B cell (primary cell): Measurements from ENCODE around the gene SDK1. TPM values are rescaled to one million over a fixed set of nuclear protein-coding genes. Genes with fewer than 3 reads are reported as not detected.

Experiments used
- ATAC-seq: fragments of 200-7000 bp; cut with Tn5 transposase; one replicate; pipeline ENCODE4 v1.10.0; 2021; ENCODE audit warnings: low read depth, mild to moderate bottlenecking, moderate number of reproducible peaks, moderate library complexity
- CTCF ChIA-PET: fragments of 350-600 bp; sonication (Branson Sonifier 250); formaldehyde crosslinking; loops from one replicate; lab custom pipeline; 2021; ENCODE audit warnings: antibody characterized with exemption, inconsistent platforms; lab: Charles Lee
- POLR2A ChIA-PET: fragments of 350-600 bp; sonication (Branson Sonifier 250); formaldehyde crosslinking; loops from one replicate; lab custom pipeline; 2021; ENCODE audit warnings: antibody characterized with exemption; lab: Charles Lee
- DNase-seq: peaks from one replicate; pipeline ENCODE4 v3.0.0; 2013
- H2AFZ ChIP-seq: 2 replicates; pipeline ENCODE4 v1.6.1; 2012; ENCODE audit warnings: mild to moderate bottlenecking, low read depth, low read length; ENCODE audit not compliant: insufficient read depth, poor library complexity, severe bottlenecking
- H3K27ac ChIP-seq, 2 donors: 1 replicate in 1 of 2; 2 replicates in 1 of 2; pipeline ENCODE4 v1.5.1; 2012 to 2013; ENCODE audit warnings: low read length in 2 of 2, mild to moderate bottlenecking in 2 of 2, moderate library complexity in 1 of 2
- H3K27me3 ChIP-seq, 4 experiments: fragments of 200-600 bp in 1 of 4; sonication (generic) in 1 of 4; replicated peaks in 1 of 4; 1 replicate in 2 of 4; 2 replicates in 2 of 4; pipeline versions ENCODE4 v1.6.1 to v1.7.0; 2013 to 2016; ENCODE audit warnings: low read length in 3 of 4, mild to moderate bottlenecking in 2 of 4, mixed read lengths in 1 of 4, moderate library complexity in 1 of 4; ENCODE audit not compliant: insufficient read depth in 4 of 4, control insufficient read depth in 3 of 4; ENCODE audit errors: control extremely low read depth in 1 of 4
- H3K36me3 ChIP-seq, 2 experiments: replicated peaks in 1 of 2; 1 replicate in 1 of 2; 2 replicates in 1 of 2; pipeline versions ENCODE4 v1.6.1 to v1.7.1; 2013; ENCODE audit warnings: low read length in 1 of 2; ENCODE audit not compliant: insufficient read depth in 2 of 2, control insufficient read depth in 1 of 2; ENCODE audit errors: control extremely low read depth in 1 of 2, extremely low read depth in 1 of 2
- H3K4me1 ChIP-seq, 2 donors: fragments of 200-600 bp in 1 of 2; sonication (generic) in 1 of 2; 1 replicate in 1 of 2; 2 replicates in 1 of 2; pipeline versions ENCODE4 v1.5.1 to v1.6.1; 2013 to 2017; ENCODE audit warnings: low read length in 2 of 2; ENCODE audit not compliant: control insufficient read depth in 2 of 2, insufficient read depth in 2 of 2
- H3K4me2 ChIP-seq: replicated peaks from 2 replicates; pipeline ENCODE3; 2012; ENCODE audit warnings: mild to moderate bottlenecking, low read depth, low read length; ENCODE audit not compliant: poor library complexity, severe bottlenecking
- H3K4me3 ChIP-seq, 5 experiments: fragments of 200-600 bp in 1 of 5; sonication (generic) in 1 of 5; 1 replicate in 3 of 5; 2 replicates in 2 of 5; pipeline versions ENCODE4 v1.5.1 to v1.7.0; 2011 to 2016; ENCODE audit warnings: low read length in 4 of 5, mild to moderate bottlenecking in 4 of 5, low read depth in 2 of 5, control low read depth in 1 of 5, moderate library complexity in 1 of 5; ENCODE audit not compliant: insufficient read depth in 1 of 5; ENCODE audit errors: control extremely low read depth in 1 of 5, extremely low read depth in 1 of 5
- H3K79me2 ChIP-seq: fragments of 200-600 bp; sonication (generic); one replicate; pipeline ENCODE4 v1.6.0; 2016; ENCODE audit warnings: low read length; ENCODE audit not compliant: control insufficient read depth, insufficient read depth
- H3K9ac ChIP-seq: fragments of 200-600 bp; sonication (generic); 2 replicates; pipeline ENCODE4 v1.6.1; 2017; ENCODE audit warnings: mild to moderate bottlenecking, low read length, moderate library complexity
- H3K9me3 ChIP-seq, 3 donors: one replicate each; pipeline versions ENCODE4 v1.6.1 to v1.7.1; 2013; ENCODE audit warnings: low read length in 2 of 3; ENCODE audit not compliant: control insufficient read depth in 2 of 3, insufficient read depth in 1 of 3; ENCODE audit errors: control extremely low read depth in 1 of 3
- H4K20me1 ChIP-seq: 2 replicates; pipeline ENCODE4 v1.6.0; 2012; ENCODE audit warnings: mild to moderate bottlenecking, low read length; ENCODE audit not compliant: insufficient read depth, control insufficient read depth, poor library complexity, severe bottlenecking
- H3K27ac Mint-ChIP-seq: one replicate; pipeline ENCODE4 v1.8.0; 2021; ENCODE audit warnings: mixed read lengths
- H3K27me3 Mint-ChIP-seq: one replicate; pipeline ENCODE4 v1.8.0; 2021; ENCODE audit warnings: mixed read lengths
- H3K4me1 Mint-ChIP-seq: one replicate; pipeline ENCODE4 v1.8.0; 2021; ENCODE audit warnings: mixed read lengths
- H3K4me3 Mint-ChIP-seq: one replicate; pipeline ENCODE4 v1.8.0; 2021; ENCODE audit warnings: mixed read lengths
- H3K9me3 Mint-ChIP-seq: one replicate; pipeline ENCODE4 v1.8.0; 2022; ENCODE audit warnings: mixed read lengths; ENCODE audit not compliant: insufficient read depth
- CTCF ChIP-seq: fragments of 200-600 bp; IDR thresholded peaks from one replicate; pipeline ENCODE4 v1.8.0; 2022; ENCODE audit warnings: antibody characterized with exemption, mild to moderate bottlenecking
- EZH2 ChIP-seq: IDR thresholded peaks from 2 replicates; pipeline ENCODE4 v1.6.1; 2012; ENCODE audit warnings: borderline replicate concordance, low read depth, mild to moderate bottlenecking, moderate library complexity, low read length; ENCODE audit not compliant: insufficient read depth, poor library complexity, severe bottlenecking
- WGBS: methylation state at CpG from one replicate; pipeline ENCODE4 v1.1.5; 2013; ENCODE audit warnings: missing lambda C conversion rate; ENCODE audit not compliant: insufficient coverage; 5-methylcytosine and 5-hydroxymethylcytosine counted together
- intact Hi-C: fragments of 100-400 bp; cut with micrococcal nuclease; formaldehyde crosslinking; loops from one replicate; pipeline ENCODE4 v1.10.0; 2022
- polyA plus RNA-seq: library from polyadenylated mRNA; depleted of rRNA; stranded (reverse); fragments of >200 nt; gene quantifications from 2 replicates; pipeline ENCODE4 v1.2.3, GENCODE V29; 2012
- total RNA-seq, 2 donors: library from RNA; stranded (reverse); fragments of 120-200 nt in 1 of 2; gene quantifications; 1 replicate in 1 of 2; 2 replicates in 1 of 2; pipeline versions ENCODE4 v1.2.3 to v1.2.4, GENCODE V29; 2013 to 2022

The SDK1 gene
- total and polyA plus RNA-seq, 2 donors (not counting 1 experiment from before 2014, with no cell fraction given), result 0.73 to 2.0 TPM

- Histone ChIP-seq H3K79me2 (no peaks in the 10 kb centered on the region), H3K9ac (no peak overlapping the region), H4K20me1 (no peaks in the 10 kb centered on the region), H3K9me3 (no peaks in the 10 kb centered on the region), H3K36me3 (no peaks in the 10 kb centered on the region), H3K27ac (no peak overlapping the region), H3K27me3 (no peaks in the 10 kb centered on the region), H2AFZ (no peak overlapping the region), H3K4me3 (no peak overlapping the region), H3K4me1 (no peaks in the 10 kb centered on the region), H3K4me2 (no peak overlapping the region)
- H3K9me3 Mint-ChIP-seq, result peaks cover 2% of the 10 kb centered on the region
- no peak for DNase-seq
- ChIA-PET POLR2A (no interaction called here), CTCF (no interaction called here)
- ATAC-seq, result no peak
- no peak for TF ChIP-seq CTCF
- no peak for TF ChIP-seq EZH2
- H3K4me3 Mint-ChIP-seq, result no peak overlapping the region
- H3K27ac Mint-ChIP-seq, result no peak overlapping the region
- no peaks in the 10 kb centered on the region for H3K4me1 Mint-ChIP-seq
- no peaks in the 10 kb centered on the region for H3K27me3 Mint-ChIP-seq
- WGBS, result no CpG with 5 or more reads among the region's 3 CpGs
- intact Hi-C loops, result no loop called here
Measured at GRCh38 chr7:3825491-3825890, 524.4 kb downstream of the SDK1 start.

GRCh38 chr7:3832199-3832598 is 531.1 kb downstream of the SDK1 start:
- DNase-seq (no peak), ATAC-seq (no peak)
- TF ChIP-seq CTCF, result no peak
- TF ChIP-seq EZH2, result no peak
- WGBS, result no CpG with 5 or more reads among the region's 4 CpGs
- H3K4me1 Mint-ChIP-seq, result no peaks in the 10 kb centered on the region
- no peaks in the 10 kb centered on the region for H3K27me3 ChIP-seq
- no peaks in the 10 kb centered on the region for H3K4me1 ChIP-seq
- no peaks in the 10 kb centered on the region for H3K9me3 ChIP-seq
- no peaks in the 10 kb centered on the region for H4K20me1 ChIP-seq
- no peak overlapping the region for H3K27ac ChIP-seq
- intact Hi-C loops, result no loop called here
- H2AFZ ChIP-seq, result no peak overlapping the region
- no peak overlapping the region for H3K4me3 ChIP-seq
- H3K27me3 Mint-ChIP-seq, result peaks cover 8% of the 10 kb centered on the region
- H3K27ac Mint-ChIP-seq, result no peak overlapping the region
- no peak overlapping the region for H3K4me2 ChIP-seq
- no peaks in the 10 kb centered on the region for H3K9me3 Mint-ChIP-seq
- no peaks in the 10 kb centered on the region for H3K36me3 ChIP-seq
- no peaks in the 10 kb centered on the region for H3K79me2 ChIP-seq
- H3K9ac ChIP-seq, result no peak overlapping the region
- ChIA-PET CTCF (no interaction called here), POLR2A (no interaction called here)
- H3K4me3 Mint-ChIP-seq, result no peak overlapping the region
